ENCODE data around the gene CCDC60. TPM values are rescaled to one million over a fixed set of nuclear protein-coding genes. Genes with fewer than 3 reads are reported as not detected.

Gene CCDC60
- total RNA-seq, 3 donors from 2014 or later: not detected

DNA sequence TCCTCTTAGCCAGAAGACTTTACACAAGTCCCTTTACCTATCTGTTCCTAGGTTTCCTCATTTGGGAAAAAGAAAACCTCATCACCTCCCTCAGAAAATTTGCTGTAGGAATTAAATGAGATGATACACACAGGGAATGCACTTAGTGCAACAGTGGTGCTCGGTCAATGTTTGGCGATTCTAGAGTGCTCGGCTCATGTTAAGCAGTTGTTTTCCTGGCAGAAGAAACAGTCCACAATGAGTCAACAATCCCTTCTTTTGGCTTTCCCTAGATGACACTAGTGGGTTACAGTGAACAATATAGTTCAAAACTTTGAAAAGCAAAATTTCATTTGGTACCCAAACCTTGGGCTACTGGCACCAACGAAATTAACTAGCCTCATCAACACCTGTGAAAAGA, 255.1 kb downstream of the CCDC60 start:
- intact Hi-C loops (cut with DNase I; ENCODE audit: low total_unique reads): no loop called here
- H3K27me3 ChIP-seq: peaks cover 0 to 33% of the 10 kb centered on the region in 2 donors
- no peak for DNase-seq (ENCODE audit: low spot score in 2 of 2)
- TF ChIP-seq POLR2AphosphoS5 (IDR thresholded peaks at IDR 0.05) (no peak), POLR2A (IDR thresholded peaks at IDR 0.05) (no peak)
- TF ChIP-seq, protein P1, sequence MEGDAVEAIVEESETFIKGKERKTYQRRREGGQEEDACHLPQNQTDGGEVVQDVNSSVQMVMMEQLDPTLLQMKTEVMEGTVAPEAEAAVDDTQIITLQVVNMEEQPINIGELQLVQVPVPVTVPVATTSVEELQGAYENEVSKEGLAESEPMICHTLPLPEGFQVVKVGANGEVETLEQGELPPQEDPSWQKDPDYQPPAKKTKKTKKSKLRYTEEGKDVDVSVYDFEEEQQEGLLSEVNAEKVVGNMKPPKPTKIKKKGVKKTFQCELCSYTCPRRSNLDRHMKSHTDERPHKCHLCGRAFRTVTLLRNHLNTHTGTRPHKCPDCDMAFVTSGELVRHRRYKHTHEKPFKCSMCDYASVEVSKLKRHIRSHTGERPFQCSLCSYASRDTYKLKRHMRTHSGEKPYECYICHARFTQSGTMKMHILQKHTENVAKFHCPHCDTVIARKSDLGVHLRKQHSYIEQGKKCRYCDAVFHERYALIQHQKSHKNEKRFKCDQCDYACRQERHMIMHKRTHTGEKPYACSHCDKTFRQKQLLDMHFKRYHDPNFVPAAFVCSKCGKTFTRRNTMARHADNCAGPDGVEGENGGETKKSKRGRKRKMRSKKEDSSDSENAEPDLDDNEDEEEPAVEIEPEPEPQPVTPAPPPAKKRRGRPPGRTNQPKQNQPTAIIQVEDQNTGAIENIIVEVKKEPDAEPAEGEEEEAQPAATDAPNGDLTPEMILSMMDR (IDR thresholded peaks at IDR 0.05): no peak
- H3K9me3 ChIP-seq: no peaks in the 10 kb centered on the region
- no peak overlapping the region for H3K4me3 ChIP-seq
- H3K27ac ChIP-seq: no peak overlapping the region
- H3K36me3 ChIP-seq: no peaks in the 10 kb centered on the region
- no peaks in the 10 kb centered on the region for H3K4me1 ChIP-seq

Other genes with a start within 250 kb of the CCDC60 start
- gene HSPB8, start 155.8 kb upstream of the CCDC60 start, total RNA-seq: 10 to 100 TPM; 19.3 to 44.5 (median 32.8) TPM

Measured in breast epithelium (tissue), 4 donors.